Activated naive CD4-positive, alpha-beta T cell treated with anti-CD3 and anti-CD28 coated beads for 36 hours (primary cell): ENCODE measurements around the gene EXO1. TPM values are rescaled to one million over a fixed set of nuclear protein-coding genes. Genes with fewer than 3 reads are reported as not detected.
"Not testable (repeated sequence)": the region's sequence is repeated elsewhere in the genome, so short reads cannot be mapped to it uniquely, and the experiment has no call there.

Source experiments
- CTCF ChIA-PET: fragments of 350-600 bp; sonication (Branson Sonifier 250); formaldehyde crosslinking; loops from one replicate; lab custom pipeline; 2021; ENCODE audit warnings: antibody characterized with exemption; lab: Charles Lee
- DNase-seq: peaks from one replicate; pipeline ENCODE4 v3.0.0-alpha.2; 2020
- H3K27ac Mint-ChIP-seq: one replicate; pipeline ENCODE4 v1.8.0; 2021; ENCODE audit warnings: mild to moderate bottlenecking, mixed read lengths
- H3K27me3 Mint-ChIP-seq: one replicate; pipeline ENCODE4 v1.8.0; 2021; ENCODE audit warnings: low read depth, mixed read lengths
- H3K36me3 Mint-ChIP-seq: one replicate; pipeline ENCODE4 v1.8.0; 2021; ENCODE audit warnings: low read depth, mixed read lengths
- H3K4me1 Mint-ChIP-seq: one replicate; pipeline ENCODE4 v1.8.0; 2021; ENCODE audit warnings: low read depth, mixed read lengths
- H3K4me3 Mint-ChIP-seq: one replicate; pipeline ENCODE4 v1.8.0; 2021; ENCODE audit warnings: mild to moderate bottlenecking, moderate library complexity, mixed read lengths
- H3K9me3 Mint-ChIP-seq: one replicate; pipeline ENCODE4 v1.8.0; 2021; ENCODE audit warnings: mixed read lengths
- intact Hi-C: fragments of 100-400 bp; cut with micrococcal nuclease; formaldehyde crosslinking; loops from one replicate; pipeline ENCODE4 v1.15.1; 2023
- total RNA-seq, 2 experiments: library from RNA; stranded (reverse); gene quantifications; one replicate each; pipeline ENCODE4 v1.2.3, GENCODE V29; 2021

The EXO1 gene
- total RNA-seq, 2 experiments from 2014 or later = 55.3 to 59.6 TPM

DNA sequence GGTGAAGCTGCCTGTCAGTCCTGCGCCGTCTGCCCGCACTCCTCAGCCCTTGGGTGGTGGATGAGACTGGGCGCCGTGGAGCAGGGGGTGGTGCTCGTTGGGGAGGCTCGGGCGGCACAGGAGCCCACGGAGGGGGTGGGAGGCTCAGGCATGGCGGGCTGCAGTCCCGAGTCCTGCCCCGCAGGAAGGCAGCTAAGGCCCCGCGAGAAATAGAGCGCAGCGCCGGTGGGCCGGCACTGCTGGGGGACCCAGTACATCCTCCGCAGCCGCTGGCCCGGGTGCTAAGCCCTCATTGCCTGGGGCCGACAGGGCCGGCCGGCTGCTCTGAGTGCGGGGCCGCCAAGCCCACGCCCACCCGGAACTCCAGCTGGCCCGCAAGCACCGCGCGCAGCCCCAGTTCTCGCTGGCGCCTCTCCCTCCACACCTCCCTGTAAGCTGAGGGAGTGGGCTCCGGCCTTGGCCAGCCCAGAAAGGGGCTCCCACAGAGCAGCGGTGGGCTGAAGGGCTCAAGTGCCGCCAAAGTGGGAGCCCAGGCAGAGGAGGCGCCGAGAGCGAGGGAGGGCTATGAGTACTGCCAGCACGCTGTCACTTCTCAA, 7.6 kb downstream of the EXO1 start:
- CTCF ChIA-PET, H3K27ac Mint-ChIP-seq, H3K4me3 Mint-ChIP-seq, intact Hi-C loops, H3K4me1 Mint-ChIP-seq, H3K27me3 Mint-ChIP-seq, DNase-seq, H3K9me3 Mint-ChIP-seq: not testable (repeated sequence)
- H3K36me3 Mint-ChIP-seq = peaks cover 56% of the 10 kb centered on the region

DNA sequence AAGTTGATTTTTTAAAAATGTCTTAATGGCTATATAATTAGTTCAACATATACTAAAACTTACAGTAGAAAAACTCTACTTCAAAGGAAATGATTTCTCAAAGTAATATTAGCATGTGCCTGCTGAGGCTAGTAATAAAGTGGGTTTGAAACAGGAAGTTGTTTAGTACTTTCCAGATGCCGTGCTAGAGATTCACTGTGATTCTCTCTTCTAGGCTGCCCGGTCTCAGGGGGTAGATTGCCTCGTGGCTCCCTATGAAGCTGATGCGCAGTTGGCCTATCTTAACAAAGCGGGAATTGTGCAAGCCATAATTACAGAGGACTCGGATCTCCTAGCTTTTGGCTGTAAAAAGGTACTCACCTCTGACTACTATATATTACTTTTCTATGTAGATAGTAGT, 9.1 kb downstream of the EXO1 start:
- CTCF ChIA-PET = no interaction called here
- no peak for DNase-seq
- intact Hi-C loops = no loop called here
- no peaks in the 10 kb centered on the region for H3K27me3 Mint-ChIP-seq
- H3K27ac Mint-ChIP-seq = no peak overlapping the region
- H3K4me1 Mint-ChIP-seq = no peaks in the 10 kb centered on the region
- H3K36me3 Mint-ChIP-seq = peaks cover 64% of the 10 kb centered on the region
- H3K9me3 Mint-ChIP-seq = no peaks in the 10 kb centered on the region
- H3K4me3 Mint-ChIP-seq = no peak overlapping the region

- intact Hi-C loops = no loop called here
- no peaks in the 10 kb centered on the region for H3K4me1 Mint-ChIP-seq
- no peak overlapping the region for H3K4me3 Mint-ChIP-seq
- no peaks in the 10 kb centered on the region for H3K27me3 Mint-ChIP-seq
- DNase-seq = no peak
- H3K9me3 Mint-ChIP-seq = no peaks in the 10 kb centered on the region
- peaks cover 64% of the 10 kb centered on the region for H3K36me3 Mint-ChIP-seq
- no peak overlapping the region for H3K27ac Mint-ChIP-seq
- CTCF ChIA-PET = interaction anchor here (1.9 kb wide), 1 partner anchor 250 kb away, joined by 10 read pairs; no protein-coding TSS in a partner anchor
These were observed 12.9 kb downstream of the EXO1 start for GRCh38 chr1:241860922-241861321.

DNA sequence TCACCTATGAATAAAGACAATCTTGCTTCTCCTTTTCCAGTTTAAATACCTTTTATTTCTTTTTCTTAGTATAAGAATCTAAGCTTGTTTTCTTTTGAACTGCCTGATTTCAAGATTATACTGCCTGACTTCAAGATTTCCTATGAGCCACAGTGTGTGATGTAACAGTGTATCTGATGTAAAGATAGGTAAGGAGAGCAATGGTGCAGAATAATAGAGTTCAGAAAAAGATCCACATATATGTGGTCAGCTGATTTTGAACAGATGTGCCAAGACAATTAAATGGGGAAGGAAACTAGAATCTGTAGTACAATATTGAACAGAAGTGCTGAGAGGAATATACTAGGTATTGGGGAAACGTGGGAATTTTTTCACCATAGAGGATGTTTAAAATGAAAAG, 21.0 kb downstream of the EXO1 start:
- Mint-ChIP-seq H3K36me3 (peaks cover 62% of the 10 kb centered on the region), H3K4me3 (no peak overlapping the region), H3K9me3 (no peaks in the 10 kb centered on the region), H3K4me1 (no peaks in the 10 kb centered on the region), H3K27ac (no peak overlapping the region), H3K27me3 (no peaks in the 10 kb centered on the region)
- intact Hi-C loops = no loop called here
- no peak for DNase-seq
- CTCF ChIA-PET = no interaction called here

DNA sequence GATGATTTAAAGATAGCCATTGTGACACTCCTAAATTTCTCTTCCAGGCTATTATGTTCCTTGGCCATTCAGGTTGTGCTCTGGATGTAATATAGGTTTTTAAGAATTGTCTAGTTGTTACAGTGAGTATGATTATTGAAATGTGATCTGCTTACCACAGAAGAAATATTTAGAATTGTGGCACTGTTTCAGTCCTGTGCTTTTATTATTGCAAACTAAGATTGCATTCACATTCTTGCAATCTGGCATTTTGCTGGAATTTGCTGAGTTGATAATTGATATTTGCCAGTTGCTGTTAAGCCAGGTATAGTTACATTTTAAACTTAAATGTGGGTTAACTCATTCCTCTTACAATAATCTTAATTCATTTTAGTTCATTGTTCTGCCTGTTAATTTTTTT, 22.3 kb downstream of the EXO1 start:
- Mint-ChIP-seq H3K4me1 (no peaks in the 10 kb centered on the region), H3K9me3 (no peaks in the 10 kb centered on the region), H3K4me3 (no peak overlapping the region), H3K36me3 (peaks cover 55% of the 10 kb centered on the region), H3K27me3 (no peaks in the 10 kb centered on the region), H3K27ac (no peak overlapping the region)
- intact Hi-C loops = no loop called here
- CTCF ChIA-PET = no interaction called here
- DNase-seq = no peak

GRCh38 chr1:241870746-241871430, 22.9 kb downstream of the EXO1 start:
- no peaks in the 10 kb centered on the region for H3K9me3 Mint-ChIP-seq
- no peaks in the 10 kb centered on the region for H3K27me3 Mint-ChIP-seq
- no peak overlapping the region for H3K4me3 Mint-ChIP-seq
- peaks cover 54% of the 10 kb centered on the region for H3K36me3 Mint-ChIP-seq
- H3K4me1 Mint-ChIP-seq = no peaks in the 10 kb centered on the region
- CTCF ChIA-PET = no interaction called here
- no peak for DNase-seq
- intact Hi-C loops = no loop called here
- no peak overlapping the region for H3K27ac Mint-ChIP-seq

- Mint-ChIP-seq H3K27me3 (no peaks in the 10 kb centered on the region), H3K36me3 (peaks cover 55% of the 10 kb centered on the region), H3K9me3 (no peaks in the 10 kb centered on the region), H3K4me3 (no peak overlapping the region), H3K4me1 (no peaks in the 10 kb centered on the region), H3K27ac (no peak overlapping the region)
- intact Hi-C loops = no loop called here
- CTCF ChIA-PET = no interaction called here
- no peak for DNase-seq
These were observed 33.4 kb downstream of the EXO1 start for GRCh38 chr1:241881440-241881839.

DNA sequence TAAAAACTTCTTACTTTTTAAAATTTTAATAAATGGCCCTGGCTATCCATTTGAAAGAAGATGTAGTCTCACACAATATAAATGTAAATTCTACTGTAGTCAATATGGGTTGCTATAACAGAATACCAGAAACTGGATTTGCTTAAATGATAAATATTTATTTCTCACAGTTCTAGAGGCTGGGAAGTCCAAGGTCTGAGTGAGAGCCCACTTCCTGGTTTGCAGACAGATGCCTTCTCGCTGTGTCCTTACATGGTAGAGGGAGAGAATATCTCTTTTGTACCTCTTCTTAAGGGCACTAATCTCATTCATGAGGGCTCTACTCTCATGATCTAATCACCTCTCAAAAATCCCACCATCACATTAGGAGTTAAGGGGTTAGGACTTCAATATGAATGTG, 35.2 kb downstream of the EXO1 start:
- H3K4me1 Mint-ChIP-seq = no peaks in the 10 kb centered on the region
- H3K9me3 Mint-ChIP-seq = no peaks in the 10 kb centered on the region
- no peak overlapping the region for H3K27ac Mint-ChIP-seq
- intact Hi-C loops = no loop called here
- H3K27me3 Mint-ChIP-seq = no peaks in the 10 kb centered on the region
- H3K4me3 Mint-ChIP-seq = no peak overlapping the region
- no peak for DNase-seq
- CTCF ChIA-PET = no interaction called here
- peaks cover 58% of the 10 kb centered on the region for H3K36me3 Mint-ChIP-seq

DNA sequence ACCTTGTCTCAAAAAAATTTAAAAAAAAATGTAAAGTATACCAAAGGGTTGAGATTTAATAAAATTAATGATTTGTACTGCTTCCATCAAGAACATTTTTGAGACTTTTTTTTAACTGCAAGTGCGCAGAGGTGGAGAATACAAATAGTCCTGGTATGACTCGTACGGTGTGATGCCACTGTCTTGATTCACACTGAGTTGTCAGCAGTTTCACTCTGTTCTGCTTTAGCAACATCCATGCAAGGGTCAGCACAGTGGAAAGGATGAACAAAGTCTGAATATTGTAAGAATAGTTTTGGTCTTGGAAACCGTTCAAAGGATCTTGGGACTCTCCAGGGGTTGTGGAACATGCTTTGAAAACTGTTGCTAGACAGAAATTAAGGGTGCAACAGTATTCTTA, 40.2 kb downstream of the EXO1 start:
- Mint-ChIP-seq H3K27ac (no peak overlapping the region), H3K9me3 (no peaks in the 10 kb centered on the region), H3K36me3 (peaks cover 44% of the 10 kb centered on the region), H3K4me3 (no peak overlapping the region), H3K4me1 (peaks cover 3% of the 10 kb centered on the region), H3K27me3 (no peaks in the 10 kb centered on the region)
- no peak for DNase-seq
- CTCF ChIA-PET = no interaction called here
- intact Hi-C loops = no loop called here

- intact Hi-C loops = no loop called here
- Mint-ChIP-seq H3K36me3 (peaks cover 32% of the 10 kb centered on the region), H3K4me1 (peaks cover 3% of the 10 kb centered on the region), H3K9me3 (no peaks in the 10 kb centered on the region), H3K4me3 (no peak overlapping the region), H3K27me3 (no peaks in the 10 kb centered on the region), H3K27ac (no peak overlapping the region)
- DNase-seq = no peak
- CTCF ChIA-PET = no interaction called here
These were observed 43.3 kb downstream of the EXO1 start for GRCh38 chr1:241891296-241891695.

DNA sequence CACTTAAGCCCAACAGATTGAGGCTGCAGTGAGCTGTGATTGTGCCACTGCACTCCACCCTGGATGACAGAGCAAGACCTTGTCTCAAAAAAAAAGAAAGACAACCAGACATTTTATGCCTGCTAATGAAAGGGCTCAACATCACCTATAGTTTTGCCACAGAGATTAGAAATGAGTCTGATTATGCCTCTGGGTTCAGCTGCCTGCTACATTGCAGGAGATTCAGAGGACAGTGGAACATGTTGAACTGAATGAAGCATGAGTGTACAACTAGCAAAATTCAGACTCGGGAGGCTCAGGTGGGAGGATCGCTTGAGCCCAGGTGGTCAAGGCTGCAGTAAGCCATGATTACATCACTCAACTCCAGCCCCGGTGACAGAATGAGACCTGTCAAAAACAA, 46.0 kb downstream of the EXO1 start:
- no peak for DNase-seq
- CTCF ChIA-PET = interaction anchor here (0.6 to 0.7 kb wide), 3 partner anchors 16 to 103 kb away, joined by 3 to 5 read pairs (median 3); no protein-coding TSS in a partner anchor
- no peak overlapping the region for H3K27ac Mint-ChIP-seq
- intact Hi-C loops = no loop called here
- no peaks in the 10 kb centered on the region for H3K9me3 Mint-ChIP-seq
- H3K36me3 Mint-ChIP-seq = peaks cover 19% of the 10 kb centered on the region
- H3K4me3 Mint-ChIP-seq = no peak overlapping the region
- H3K27me3 Mint-ChIP-seq = no peaks in the 10 kb centered on the region
- H3K4me1 Mint-ChIP-seq = no peaks in the 10 kb centered on the region

- no peak overlapping the region for H3K27ac Mint-ChIP-seq
- no peak for DNase-seq
- peaks cover 12% of the 10 kb centered on the region for H3K36me3 Mint-ChIP-seq
- H3K27me3 Mint-ChIP-seq = no peaks in the 10 kb centered on the region
- CTCF ChIA-PET = interaction anchor here (0.5 to 2.7 kb wide), 4 partner anchors 103 to 359 kb away, joined by 3 to 18 read pairs (median 4); partner anchors contain the start of gene MAP1LC3C
- H3K4me1 Mint-ChIP-seq = no peaks in the 10 kb centered on the region
- H3K4me3 Mint-ChIP-seq = no peak overlapping the region
- intact Hi-C loops = no loop called here
- H3K9me3 Mint-ChIP-seq = no peaks in the 10 kb centered on the region
These were observed 47.0 kb downstream of the EXO1 start for GRCh38 chr1:241895013-241895412.

GRCh38 chr1:241896670-241896962, 48.6 kb downstream of the EXO1 start:
- Mint-ChIP-seq H3K36me3 (peaks cover 1% of the 10 kb centered on the region), H3K27me3 (no peaks in the 10 kb centered on the region), H3K4me3 (no peak overlapping the region), H3K27ac (no peak overlapping the region), H3K4me1 (no peaks in the 10 kb centered on the region), H3K9me3 (no peaks in the 10 kb centered on the region)
- CTCF ChIA-PET = interaction anchor here (0.8 to 2.7 kb wide), 4 partner anchors 10 to 102 kb away, joined by 3 to 18 read pairs (median 4); partner anchors contain the start of gene MAP1LC3C
- intact Hi-C loops = loop anchor here (1.0 kb wide), 5 partner anchors 89 to 365 kb away; no protein-coding TSS in a partner anchor
- DNase-seq = no peak
